ENCODE measurements around the gene PIGZ. TPM values are rescaled to one million over a fixed set of nuclear protein-coding genes. Genes with fewer than 3 reads are reported as not detected.

Gene PIGZ
- total RNA-seq, 4 donors from 2014 or later: 143 to 541 (median 233) TPM

- TF ChIP-seq POLR2AphosphoS5 (IDR thresholded peaks at IDR 0.05): no peak
- TF ChIP-seq CTCF (IDR thresholded peaks at IDR 0.05): no peak
- TF ChIP-seq POLR2A (IDR thresholded peaks at IDR 0.05): no peak
- TF ChIP-seq EP300 (IDR thresholded peaks at IDR 0.05; ENCODE audit: low read depth): no peak
- no peaks in the 10 kb centered on the region for H3K9me3 ChIP-seq
- H3K36me3 ChIP-seq: no peaks in the 10 kb centered on the region
- H3K27ac ChIP-seq: no peak overlapping the region
- 62 to 71% methylated on average over 1 of the region's 1 CpG for WGBS, 2 donors (ENCODE audit: low coverage in 1 of 2)
- intact Hi-C loops (cut with DNase I; ENCODE audit: low total_unique reads): no loop called here
- H3K4me1 ChIP-seq: peaks cover 0 to 3% (median under 1%) of the 10 kb centered on the region in 4 donors
- in situ Hi-C loops (cut with MboI; ENCODE audit: low pct_ligation_motif_present in 1 of 4, low pct_unique_long_range_greater_than_20kb in 1 of 4, low sequenced_read_pairs in 3 of 4): loop anchor here in 2 of 4 donors (25.0 kb wide), 1 partner anchor 204 kb away; no protein-coding TSS in a partner anchor
- no peak overlapping the region for H3K4me3 ChIP-seq
- no peaks in the 10 kb centered on the region for H3K27me3 ChIP-seq
- DNase-seq: no peak
Measured at GRCh38 chr3:196983186-196983585, 14.6 kb upstream of the PIGZ start.

- no peak for DNase-seq
- Histone ChIP-seq H3K4me1 (no peaks in the 10 kb centered on the region), H3K27me3 (no peaks in the 10 kb centered on the region), H3K27ac (no peak overlapping the region), H3K36me3 (no peaks in the 10 kb centered on the region), H3K9me3 (no peaks in the 10 kb centered on the region), H3K4me3 (no peak overlapping the region)
- TF ChIP-seq POLR2AphosphoS5 (IDR thresholded peaks at IDR 0.05) (no peak), EP300 (IDR thresholded peaks at IDR 0.05; ENCODE audit: low read depth) (no peak), CTCF (IDR thresholded peaks at IDR 0.05) (no peak), POLR2A (IDR thresholded peaks at IDR 0.05) (no peak)
- intact Hi-C loops (cut with DNase I; ENCODE audit: low total_unique reads): no loop called here
- in situ Hi-C loops (cut with MboI; ENCODE audit: low pct_ligation_motif_present in 1 of 4, low pct_unique_long_range_greater_than_20kb in 1 of 4, low sequenced_read_pairs in 3 of 4): loop anchor here in 2 of 4 donors (25.0 kb wide), 1 partner anchor 206 kb away; no protein-coding TSS in a partner anchor
- 76 to 98% methylated on average over 7 to 13 of the region's 13 CpGs for WGBS, 2 donors (ENCODE audit: low coverage in 1 of 2)
Measured at GRCh38 chr3:196981657-196982056, 13.0 kb upstream of the PIGZ start.

- no peaks in the 10 kb centered on the region for H3K4me1 ChIP-seq
- no peaks in the 10 kb centered on the region for H3K9me3 ChIP-seq
- TF ChIP-seq POLR2AphosphoS5 (IDR thresholded peaks at IDR 0.05): no peak
- TF ChIP-seq CTCF (IDR thresholded peaks at IDR 0.05): no peak
- TF ChIP-seq POLR2A (IDR thresholded peaks at IDR 0.05): no peak
- TF ChIP-seq EP300 (IDR thresholded peaks at IDR 0.05; ENCODE audit: low read depth): no peak
- H3K27ac ChIP-seq: no peak overlapping the region
- 79 to 93% methylated on average over 3 to 10 of the region's 10 CpGs for WGBS, 2 donors (ENCODE audit: low coverage in 1 of 2)
- no peak for DNase-seq
- no peaks in the 10 kb centered on the region for H3K36me3 ChIP-seq
- intact Hi-C loops (cut with DNase I; ENCODE audit: low total_unique reads): no loop called here
- H3K4me3 ChIP-seq: no peak overlapping the region
- in situ Hi-C loops (cut with MboI; ENCODE audit: low pct_ligation_motif_present in 1 of 4, low pct_unique_long_range_greater_than_20kb in 1 of 4, low sequenced_read_pairs in 3 of 4): loop anchor here in 3 of 4 donors (10.0 to 25.0 kb wide), 2 partner anchors 145 to 208 kb away; no protein-coding TSS in a partner anchor
- H3K27me3 ChIP-seq: no peaks in the 10 kb centered on the region
Measured at GRCh38 chr3:196979545-196979944, 10.9 kb upstream of the PIGZ start.

- WGBS, 2 donors (ENCODE audit: low coverage in 1 of 2): 88% methylated on average over 11 of the region's 11 CpGs; no CpG with 5 or more reads in 1 of the 2 donors
- intact Hi-C loops (cut with DNase I; ENCODE audit: low total_unique reads) (no loop called here), in situ Hi-C loops (cut with MboI; ENCODE audit: low pct_ligation_motif_present in 1 of 4, low pct_unique_long_range_greater_than_20kb in 1 of 4, low sequenced_read_pairs in 3 of 4) (loop anchor here in 3 of 4 donors (10.0 to 25.0 kb wide), 2 partner anchors 142 to 210 kb away; no protein-coding TSS in a partner anchor)
- Histone ChIP-seq H3K4me3 (no peak overlapping the region), H3K27ac (no peak overlapping the region), H3K27me3 (no peaks in the 10 kb centered on the region), H3K4me1 (no peaks in the 10 kb centered on the region), H3K36me3 (no peaks in the 10 kb centered on the region), H3K9me3 (no peaks in the 10 kb centered on the region)
- no peak for TF ChIP-seq EP300 (IDR thresholded peaks at IDR 0.05; ENCODE audit: low read depth)
- no peak for TF ChIP-seq POLR2AphosphoS5 (IDR thresholded peaks at IDR 0.05)
- TF ChIP-seq POLR2A (IDR thresholded peaks at IDR 0.05): no peak
- no peak for TF ChIP-seq CTCF (IDR thresholded peaks at IDR 0.05)
- DNase-seq: no peak
Measured at GRCh38 chr3:196976941-196977340, 8.3 kb upstream of the PIGZ start.
